GM12892 (cell line): ENCODE results near the gene THUMPD3.

Experiments used
- POLR2A ChIP-seq: IDR thresholded peaks from 2 replicates; pipeline ENCODE4 v1.6.1; 2011; ENCODE audit warnings: low read depth, low read length, control low read depth
- POLR2AphosphoS5 ChIP-seq: IDR thresholded peaks from 2 replicates; pipeline ENCODE4 v1.6.1; 2011; ENCODE audit warnings: low read depth, low read length, control low read depth
- TAF1 ChIP-seq: IDR thresholded peaks from 2 replicates; pipeline ENCODE4 v1.6.1; 2011; ENCODE audit warnings: low read depth, mild to moderate bottlenecking, control low read depth, low read length, borderline replicate concordance

GRCh38 chr3:9405756-9406155, 42.9 kb downstream of the THUMPD3 start:
- no peak for TF ChIP-seq TAF1
- TF ChIP-seq POLR2A: no peak
- TF ChIP-seq POLR2AphosphoS5: no peak
